HG02973 (cell line): ENCODE results near the gene DYRK1A.
A peak's percentile ranks its signal among the peaks of the same experiment; 100 is the strongest.

Experiments
- ATAC-seq: cut with Tn5 transposase; IDR thresholded peaks from one replicate; pipeline ENCODE4 v1.9.1; 2021; ENCODE audit warnings: moderate library complexity; ENCODE audit not compliant: unreplicated experiment

Gene DYRK1A

DNA sequence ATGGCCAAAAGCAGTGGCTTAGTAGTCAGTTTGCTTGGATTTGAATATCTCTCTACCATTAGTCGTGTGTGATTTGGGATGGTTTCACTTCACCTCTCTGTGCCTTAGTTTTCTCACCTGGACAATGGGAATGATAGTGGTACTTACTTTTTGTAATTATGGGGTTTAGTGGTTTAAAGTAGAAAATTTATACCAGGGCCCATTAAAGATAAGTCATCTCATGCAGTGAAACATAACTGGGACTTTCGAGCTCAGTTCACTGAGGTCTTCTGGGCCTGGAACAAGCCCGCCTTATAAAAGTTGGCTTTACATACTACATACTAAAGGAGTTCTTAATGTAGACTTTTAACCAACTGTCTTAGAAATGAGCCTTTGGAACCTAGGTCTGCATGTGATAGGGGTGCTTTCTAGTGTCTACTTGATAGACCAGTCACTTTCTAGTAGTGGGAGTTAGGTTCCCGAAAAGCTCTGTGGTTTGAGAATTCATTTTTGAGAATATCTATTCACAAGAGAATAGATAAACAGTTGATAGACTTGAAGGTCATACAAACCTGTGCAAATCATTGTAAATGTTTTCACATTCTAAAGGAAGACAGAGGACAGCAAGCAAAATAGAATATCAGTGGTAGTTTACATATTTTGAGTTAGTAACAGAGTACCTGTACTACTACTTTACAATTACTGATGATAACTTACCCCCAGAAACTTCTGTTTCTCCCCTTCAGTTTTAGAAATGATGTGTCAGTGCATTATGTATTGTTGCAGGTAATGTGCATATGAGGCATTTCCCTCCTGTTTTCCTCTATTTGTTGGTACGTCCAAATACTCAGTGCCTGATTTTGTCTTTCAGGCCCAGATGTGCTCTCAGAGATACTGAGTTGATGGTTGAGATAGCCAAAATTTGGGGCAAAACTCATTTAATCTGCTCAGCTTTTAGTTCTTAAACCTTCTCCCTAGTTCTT lies 48.0 kb downstream of the DYRK1A start:
- ATAC-seq, result no peak

- ATAC-seq, result no peak
Observed at GRCh38 chr21:37415939-37416338, 49.4 kb downstream of the DYRK1A start.

DNA sequence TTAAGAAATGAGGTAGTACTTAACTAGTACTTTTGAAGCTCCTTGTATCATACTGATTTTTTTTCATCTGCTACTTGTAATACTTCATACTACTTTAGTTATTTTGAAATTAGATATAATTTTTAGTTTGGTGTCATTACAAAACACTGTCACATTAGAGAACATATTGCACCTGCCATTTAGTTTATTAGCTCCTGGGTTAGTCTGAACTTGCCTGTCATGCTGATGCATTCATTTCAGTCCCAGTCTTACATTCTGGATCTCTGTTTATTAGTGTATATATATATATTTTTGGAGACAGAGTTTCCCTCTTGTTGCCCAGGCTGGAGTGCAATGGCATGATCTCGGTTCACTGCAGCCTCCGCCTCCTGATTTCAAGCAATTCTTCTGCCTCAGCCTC lies 50.3 kb downstream of the DYRK1A start:
- no peak for ATAC-seq

- no peak for ATAC-seq
Observed at GRCh38 chr21:37419228-37419906, 52.8 kb downstream of the DYRK1A start.

GRCh38 chr21:37421306-37421705 lies 54.7 kb downstream of the DYRK1A start:
- no peak for ATAC-seq

DNA sequence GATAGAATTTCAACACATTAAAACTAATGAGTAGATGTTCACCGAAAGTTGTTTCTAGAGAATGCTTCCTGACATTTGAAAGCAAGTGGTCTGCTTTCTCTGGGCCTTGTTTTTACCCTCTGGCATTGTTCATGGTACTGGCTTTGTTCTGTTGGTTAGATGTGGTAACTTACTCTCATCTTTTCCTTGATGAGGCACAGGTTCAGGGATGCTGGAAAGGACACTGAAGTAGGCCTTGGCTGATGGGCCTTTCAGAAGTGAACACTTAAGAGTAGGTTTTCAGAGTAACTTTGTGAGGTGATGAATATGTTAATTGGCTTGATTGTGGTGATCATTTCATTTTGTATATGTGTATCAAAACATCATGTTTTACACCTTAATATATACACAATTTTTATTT lies 55.8 kb downstream of the DYRK1A start:
- ATAC-seq, result no peak

GRCh38 chr21:37423103-37423502 lies 56.5 kb downstream of the DYRK1A start:
- no peak for ATAC-seq

GRCh38 chr21:37424396-37424795 lies 57.8 kb downstream of the DYRK1A start:
- no peak for ATAC-seq

GRCh38 chr21:37425001-37425400 lies 58.4 kb downstream of the DYRK1A start:
- no peak for ATAC-seq

GRCh38 chr21:37425684-37426083 lies 59.1 kb downstream of the DYRK1A start:
- ATAC-seq, result no peak

- no peak for ATAC-seq
Observed at GRCh38 chr21:37427221-37427620, 60.6 kb downstream of the DYRK1A start.

DNA sequence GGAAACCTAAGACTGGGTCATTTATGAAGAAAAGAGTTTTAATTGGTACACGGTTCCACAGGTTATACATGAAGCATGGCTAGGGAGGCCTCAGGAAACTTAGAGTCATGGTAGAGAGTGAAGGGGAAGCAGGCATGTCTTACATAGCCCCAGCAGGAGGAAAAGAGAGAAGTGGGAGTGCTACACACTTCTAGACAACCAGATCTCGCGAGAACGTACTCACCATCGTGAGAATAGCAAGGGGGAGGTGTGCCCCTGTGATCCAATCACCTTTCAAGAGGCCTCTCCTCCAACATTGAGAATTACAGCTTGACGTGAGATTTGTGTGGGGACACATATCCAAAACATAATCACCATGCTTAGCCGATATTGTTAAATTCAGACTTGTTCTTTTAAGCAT lies 62.8 kb downstream of the DYRK1A start:
- ATAC-seq, result no peak

DNA sequence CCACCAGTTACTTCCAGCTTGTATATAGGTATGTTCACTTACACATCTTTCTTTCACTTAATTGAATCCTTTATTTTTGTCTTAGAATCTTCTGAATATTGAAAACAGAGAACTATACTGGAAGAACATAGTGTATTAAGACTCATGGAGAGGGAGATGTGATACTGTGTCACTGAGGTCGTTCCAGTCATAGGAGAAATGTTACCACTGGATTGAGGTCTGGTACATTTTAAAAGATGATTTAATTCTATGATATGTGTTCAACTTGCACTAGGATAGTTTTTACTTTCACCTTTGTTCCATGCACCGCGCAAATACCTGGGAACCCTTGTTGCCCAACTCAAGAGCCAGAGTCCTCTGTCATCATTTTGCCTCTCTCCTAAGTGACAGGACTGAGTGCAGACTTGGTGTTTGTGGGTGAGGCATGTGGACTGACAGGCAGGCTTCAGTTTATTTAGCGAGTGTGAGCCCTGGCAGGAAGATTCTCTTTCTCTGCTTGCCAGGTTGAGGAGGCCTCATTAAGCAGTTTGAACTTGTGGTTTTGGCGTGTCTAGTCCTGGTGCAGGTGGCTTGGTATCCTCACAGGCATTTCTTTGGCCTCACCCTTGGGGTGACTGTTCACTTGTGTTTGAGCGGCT lies 63.7 kb downstream of the DYRK1A start:
- ATAC-seq, result no peak

- ATAC-seq, result no peak
Observed at GRCh38 chr21:37431243-37431642, 64.7 kb downstream of the DYRK1A start.

- no peak for ATAC-seq
Observed at GRCh38 chr21:37432710-37433455, 66.3 kb downstream of the DYRK1A start.

GRCh38 chr21:37433456-37433840 lies 66.9 kb downstream of the DYRK1A start:
- no peak for ATAC-seq

DNA sequence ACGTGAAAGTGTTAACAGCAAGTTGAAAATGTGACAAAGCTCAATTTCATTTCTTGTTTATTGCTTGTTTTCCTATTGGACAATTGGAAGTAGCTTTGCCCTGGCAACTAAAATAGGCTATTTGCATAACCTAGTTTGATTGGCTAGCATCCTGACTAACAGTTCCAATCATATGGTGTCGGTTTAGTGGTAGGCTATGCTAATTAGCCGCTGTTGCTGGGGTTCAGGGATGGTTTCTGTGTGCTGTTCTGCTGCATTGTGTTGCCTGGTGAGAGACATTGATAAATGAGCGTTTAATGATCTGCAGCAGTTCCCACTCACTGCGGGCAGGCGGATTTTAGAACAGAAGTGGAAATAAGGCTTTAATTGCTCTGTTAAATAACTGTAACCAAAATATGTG lies 68.5 kb downstream of the DYRK1A start:
- peak; percentile 67 for ATAC-seq

GRCh38 chr21:37435711-37436110 lies 69.1 kb downstream of the DYRK1A start:
- no peak for ATAC-seq

GRCh38 chr21:37436174-37436573 lies 69.6 kb downstream of the DYRK1A start:
- no peak for ATAC-seq

DNA sequence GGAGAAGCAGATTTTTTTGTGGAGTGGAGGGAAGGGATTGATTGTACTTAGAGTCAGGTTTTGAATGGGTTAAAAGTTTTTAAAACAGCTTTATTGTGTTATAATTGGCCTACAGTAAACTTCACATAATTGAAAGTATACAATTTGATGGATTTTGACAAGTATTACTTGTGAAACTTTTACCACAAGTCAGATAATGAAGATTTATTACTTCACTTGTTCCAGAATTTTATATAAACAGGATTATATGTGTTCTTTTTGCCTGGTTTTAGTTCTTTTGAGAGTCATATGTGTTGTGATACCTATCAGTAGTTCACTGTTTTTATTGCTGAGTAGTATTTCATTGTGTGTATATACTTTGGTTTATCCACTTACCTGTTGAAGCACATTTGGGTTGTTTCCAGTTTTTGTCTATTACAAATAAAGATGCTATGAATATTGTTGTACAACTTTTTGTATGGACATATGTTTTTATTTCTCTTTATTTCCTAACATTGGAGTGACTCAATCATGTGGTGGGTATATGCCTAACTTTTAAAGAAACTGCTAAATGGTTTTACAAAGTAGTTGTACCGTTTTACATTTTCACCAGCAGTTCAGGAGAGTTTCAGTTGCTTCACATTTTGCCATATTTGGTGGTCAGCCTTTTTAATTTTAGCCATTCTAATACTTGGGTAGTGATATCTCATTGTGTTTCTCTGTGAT lies 71.0 kb downstream of the DYRK1A start:
- ATAC-seq, result no peak
